Hepatocyte (in vitro differentiated cells): ENCODE measurements around the gene PEAR1. TPM values are rescaled to one million over a fixed set of nuclear protein-coding genes. Genes with fewer than 3 reads are reported as not detected.

ENCODE experiments used
- DNase-seq: peaks from one replicate; pipeline ENCODE4 v3.0.0-alpha.2; 2016; ENCODE audit warnings: low spot score
- H2AFZ ChIP-seq: fragments of 200-600 bp; sonication (generic); 2 replicates; pipeline ENCODE4 v1.6.0; 2016; ENCODE audit warnings: antibody characterized with exemption, mild to moderate bottlenecking
- H3K27ac ChIP-seq: fragments of 200-600 bp; sonication (generic); 2 replicates; pipeline ENCODE4 v1.5.1; 2016; ENCODE audit warnings: mild to moderate bottlenecking
- H3K27me3 ChIP-seq: fragments of 200-600 bp; sonication (generic); 2 replicates; pipeline ENCODE4 v1.6.1; 2016
- H3K36me3 ChIP-seq: fragments of 200-600 bp; sonication (generic); replicated peaks from 2 replicates; pipeline ENCODE4 v1.5.1; 2016; ENCODE audit warnings: low read depth; ENCODE audit not compliant: insufficient read depth
- H3K4me1 ChIP-seq: fragments of 200-600 bp; sonication (generic); 2 replicates; pipeline ENCODE4 v1.5.1; 2016; ENCODE audit warnings: mild to moderate bottlenecking, moderate library complexity; ENCODE audit not compliant: insufficient read depth
- H3K4me2 ChIP-seq: fragments of 200-600 bp; sonication (generic); 2 replicates; pipeline ENCODE4 v1.6.0; 2016
- H3K4me3 ChIP-seq: fragments of 200-600 bp; sonication (generic); 2 replicates; pipeline ENCODE4 v1.5.1; 2016; ENCODE audit warnings: mild to moderate bottlenecking
- H3K79me2 ChIP-seq: fragments of 200-600 bp; sonication (generic); 2 replicates; pipeline ENCODE4 v1.6.0; 2017; ENCODE audit warnings: mild to moderate bottlenecking
- H3K9me2 ChIP-seq: fragments of 200-600 bp; sonication (generic); replicated peaks from 2 replicates; pipeline ENCODE4 v1.6.0; 2017; ENCODE audit warnings: mild to moderate bottlenecking; ENCODE audit not compliant: insufficient read depth
- H3K9me3 ChIP-seq: fragments of 200-600 bp; sonication (generic); 2 replicates; pipeline ENCODE4 v1.5.1; 2016; ENCODE audit warnings: low read depth, mild to moderate bottlenecking
- H4K20me1 ChIP-seq: fragments of 200-600 bp; sonication (generic); 2 replicates; pipeline ENCODE4 v1.6.0; 2016; ENCODE audit warnings: mild to moderate bottlenecking; ENCODE audit not compliant: insufficient read depth, poor library complexity, severe bottlenecking
- CTCF ChIP-seq: fragments of 200-600 bp; sonication (generic); IDR thresholded peaks from 2 replicates; pipeline ENCODE4 v1.5.1; 2016; ENCODE audit warnings: antibody characterized with exemption, mild to moderate bottlenecking; ENCODE audit not compliant: poor library complexity
- EZH2 ChIP-seq: fragments of 200-600 bp; sonication (generic); IDR thresholded peaks from 2 replicates; pipeline ENCODE4 v1.6.1; 2016; ENCODE audit warnings: antibody characterized with exemption, mild to moderate bottlenecking, borderline replicate concordance
- EZH2phosphoT487 ChIP-seq: fragments of 200-600 bp; sonication (generic); IDR thresholded peaks from one replicate; pipeline ENCODE4 v1.6.1; 2018; ENCODE audit warnings: antibody characterized with exemption, mild to moderate bottlenecking, low read depth, moderate library complexity; ENCODE audit not compliant: unreplicated experiment, severe bottlenecking
- WGBS: methylation state at CpG from one replicate; pipeline ENCODE4 v1.1.6; 2016; ENCODE audit warnings: low lambda C conversion rate; ENCODE audit errors: missing lambda C conversion rate; 5-methylcytosine and 5-hydroxymethylcytosine counted together
- polyA plus RNA-seq: library from polyadenylated mRNA; unstranded; fragments of >200 nt; fragmentation: Nextera tagmentation; extraction: Ambion mirVana; gene quantifications from 2 replicates; pipeline ENCODE4 v1.2.1, GENCODE V29; 2016
- total RNA-seq: library from RNA; depleted of rRNA; stranded (reverse); fragments of >200 nt; gene quantifications from 2 replicates; pipeline ENCODE4 v1.2.3, GENCODE V29; 2014

PEAR1 gene
- total and polyA plus RNA-seq, 2 experiments from 2014 or later = 5.3 to 6.3 TPM

DNA sequence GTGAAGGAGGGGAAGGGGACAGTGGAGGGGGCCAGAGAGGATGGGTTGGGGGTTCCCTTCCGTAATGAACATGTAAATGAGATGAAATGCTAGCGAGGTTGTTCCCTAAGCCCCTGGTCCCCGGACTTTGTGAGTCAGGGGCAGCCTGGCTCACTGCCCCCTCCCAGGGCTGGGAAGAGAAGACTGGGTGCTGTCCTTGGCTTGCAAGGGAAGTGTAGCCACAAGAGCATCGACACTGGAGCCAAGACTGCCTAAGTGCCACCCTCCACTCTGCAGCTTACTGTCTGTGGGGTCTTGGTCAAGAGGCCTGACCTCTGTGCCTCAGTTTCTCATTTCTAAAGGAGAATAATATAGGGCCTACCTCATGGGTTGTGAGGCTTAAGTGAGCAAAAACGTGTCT, 483 bp downstream of the PEAR1 start:
- no peak for TF ChIP-seq EZH2phosphoT487
- no peak for TF ChIP-seq CTCF
- TF ChIP-seq EZH2 = no peak
- Histone ChIP-seq H3K9me3 (no peaks in the 10 kb centered on the region), H3K27ac (peak overlapping the region; percentile 76), H3K9me2 (no peaks in the 10 kb centered on the region), H4K20me1 (no peaks in the 10 kb centered on the region), H3K79me2 (no peaks in the 10 kb centered on the region), H3K4me3 (no peak overlapping the region), H3K4me1 (peaks cover 5% of the 10 kb centered on the region), H3K36me3 (no peaks in the 10 kb centered on the region), H2AFZ (no peak overlapping the region), H3K27me3 (peaks cover 29% of the 10 kb centered on the region), H3K4me2 (peak overlapping the region; percentile 84)
- no peak for DNase-seq
- WGBS = 27% methylated on average over 3 of the region's 5 CpGs

- H3K36me3 ChIP-seq = no peaks in the 10 kb centered on the region
- H3K4me2 ChIP-seq = peak overlapping the region; percentile 84
- H3K27me3 ChIP-seq = peaks cover 29% of the 10 kb centered on the region
- H3K4me1 ChIP-seq = peaks cover 5% of the 10 kb centered on the region
- peak; percentile 35 for DNase-seq
- TF ChIP-seq CTCF = no peak
- TF ChIP-seq EZH2phosphoT487 = no peak
- TF ChIP-seq EZH2 = no peak
- H3K9me2 ChIP-seq = no peaks in the 10 kb centered on the region
- H4K20me1 ChIP-seq = no peaks in the 10 kb centered on the region
- no peak overlapping the region for H3K4me3 ChIP-seq
- H3K79me2 ChIP-seq = no peaks in the 10 kb centered on the region
- H2AFZ ChIP-seq = no peak overlapping the region
- WGBS = 77% methylated on average over 12 of the region's 12 CpGs
- no peaks in the 10 kb centered on the region for H3K9me3 ChIP-seq
- H3K27ac ChIP-seq = peak overlapping the region; percentile 69
Observed at GRCh38 chr1:156894711-156895454, 1.4 kb downstream of the PEAR1 start.

- H3K9me3 ChIP-seq = no peaks in the 10 kb centered on the region
- WGBS = 78% methylated on average over 4 of the region's 4 CpGs
- H3K4me2 ChIP-seq = peak overlapping the region; percentile 84
- peak overlapping the region; percentile 69 for H3K27ac ChIP-seq
- no peak for DNase-seq
- H3K9me2 ChIP-seq = no peaks in the 10 kb centered on the region
- TF ChIP-seq EZH2 = no peak
- TF ChIP-seq CTCF = no peak
- no peak for TF ChIP-seq EZH2phosphoT487
- no peak overlapping the region for H2AFZ ChIP-seq
- H3K4me1 ChIP-seq = peaks cover 5% of the 10 kb centered on the region
- H3K4me3 ChIP-seq = no peak overlapping the region
- no peaks in the 10 kb centered on the region for H3K79me2 ChIP-seq
- H3K27me3 ChIP-seq = peaks cover 27% of the 10 kb centered on the region
- no peaks in the 10 kb centered on the region for H4K20me1 ChIP-seq
- H3K36me3 ChIP-seq = no peaks in the 10 kb centered on the region
Observed at GRCh38 chr1:156895455-156895812, 1.9 kb downstream of the PEAR1 start.
